A549 (cell line): ENCODE measurements around the gene IFT25. TPM values are rescaled to one million over a fixed set of nuclear protein-coding genes. Genes with fewer than 3 reads are reported as not detected.
A peak's percentile ranks its signal among the peaks of the same experiment; 100 is the strongest.

Experiments
- ATAC-seq, 2 experiments: fragments of 200-7000 bp in 1 of 2; fragments of >200 bp in 1 of 2; cut with Nextera tagmentation in 1 of 2; cut with Tn5 transposase in 1 of 2; 3 replicates each; pipeline versions ENCODE4 v1.8.0 to v1.9.1; 2018 to 2020; ENCODE audit warnings: mild to moderate bottlenecking in 1 of 2, moderate library complexity in 1 of 2
- CTCF ChIA-PET: fragments of 300-600 bp; sonication (Branson Sonifier 250); formaldehyde crosslinking; extraction: SDS; loops from one replicate; lab custom pipeline; 2021; ENCODE audit warnings: antibody characterized with exemption, inconsistent platforms; lab: Yijun Ruan, JAX
- POLR2A ChIA-PET: fragments of 350-600 bp; formaldehyde crosslinking; extraction: SDS; loops from one replicate; lab custom pipeline; 2021; ENCODE audit warnings: antibody characterized with exemption, inconsistent platforms; lab: Yijun Ruan, JAX
- DNase-seq, 2 experiments: peaks; one replicate each; pipeline versions ENCODE4 v3.0.0 to v3.0.0-alpha.2; 2011 to 2016; ENCODE audit warnings: low read depth in 1 of 2, low spot score in 1 of 2
- FAIRE-seq: peaks from 2 replicates; lab custom pipeline; 2011; peaks lifted over from hg19 to GRCh38; lab: Jason Lieb, UNC
- H3K27ac ChIP-seq, 2 experiments: fragments of >200 bp; sonication (Bioruptor Twin); formaldehyde crosslinking; 3 replicates each; pipeline ENCODE4 v1.5.1; 2016 to 2017
- H3K4me1 ChIP-seq: fragments of >200 bp; sonication (Bioruptor Twin); formaldehyde crosslinking; 3 replicates; pipeline ENCODE4 v1.6.1; 2016
- H3K4me2 ChIP-seq: fragments of >200 bp; sonication (Bioruptor Twin); formaldehyde crosslinking; 3 replicates; pipeline ENCODE4 v1.6.1; 2016
- H3K4me3 ChIP-seq: fragments of >200 bp; sonication (Bioruptor Twin); formaldehyde crosslinking; 3 replicates; pipeline ENCODE4 v1.5.1; 2016
- H3K9me3 ChIP-seq: fragments of >200 bp; sonication (Bioruptor Twin); formaldehyde crosslinking; 3 replicates; pipeline ENCODE4 v1.6.1; 2016
- ATOH8 ChIP-seq: fragments of 250-450 bp; sonication (Bioruptor Pico); IDR thresholded peaks from 2 replicates; pipeline ENCODE4 v1.5.0; 2020; ENCODE audit warnings: low read depth, mild to moderate bottlenecking, moderate library complexity
- CBX2 ChIP-seq: fragments of 200-600 bp; sonication (generic); IDR thresholded peaks from 2 replicates; pipeline ENCODE4 v1.6.1; 2016; ENCODE audit warnings: low read depth, mild to moderate bottlenecking, borderline replicate concordance
- CHD2 ChIP-seq: fragments of 150-350 bp; IDR thresholded peaks from 2 replicates; pipeline ENCODE4 v1.6.1; 2014; ENCODE audit warnings: low read length; ENCODE audit not compliant: partially characterized antibody
- CTCF ChIP-seq: fragments of >200 bp; sonication (Bioruptor Twin); formaldehyde crosslinking; IDR thresholded peaks from 3 replicates; pipeline ENCODE4 v1.5.1; 2016
- EHF ChIP-seq: fragments of 250-450 bp; sonication (Bioruptor Pico); IDR thresholded peaks from 2 replicates; pipeline ENCODE4 v1.5.0; 2020; ENCODE audit warnings: mild to moderate bottlenecking
- EHMT2 ChIP-seq: fragments of 200-600 bp; sonication (generic); IDR thresholded peaks from 2 replicates; pipeline ENCODE4 v1.6.1; 2016; ENCODE audit warnings: antibody characterized with exemption, low read depth, mild to moderate bottlenecking, moderate library complexity
- ELK1 ChIP-seq: fragments of 150-350 bp; IDR thresholded peaks from 2 replicates; pipeline ENCODE4 v1.6.1; 2014; ENCODE audit warnings: low read depth, mild to moderate bottlenecking, low read length
- EP300 ChIP-seq, 2 experiments: fragments of >200 bp; sonication (Bioruptor Twin); formaldehyde crosslinking; IDR thresholded peaks; 2 replicates in 1 of 2; 3 replicates in 1 of 2; pipeline ENCODE4 v1.6.1; 2016 to 2017
- ESRRA ChIP-seq: fragments of 150-350 bp; IDR thresholded peaks from 2 replicates; pipeline ENCODE4 v1.6.1; 2014; ENCODE audit warnings: mild to moderate bottlenecking, low read length, borderline replicate concordance
- FOXS1 ChIP-seq: fragments of 250-450 bp; sonication (Bioruptor Pico); IDR thresholded peaks from 2 replicates; pipeline ENCODE4 v1.5.0; 2020; ENCODE audit warnings: mild to moderate bottlenecking, moderate library complexity
- HDAC2 ChIP-seq: fragments of 200-600 bp; sonication (generic); IDR thresholded peaks from 2 replicates; pipeline ENCODE4 v1.6.1; 2016
- HOXA7 ChIP-seq: fragments of 250-450 bp; sonication (Bioruptor Pico); IDR thresholded peaks from 2 replicates; pipeline ENCODE4 v1.5.0; 2020; ENCODE audit warnings: mild to moderate bottlenecking, moderate library complexity
- HOXB13 ChIP-seq: fragments of 250-450 bp; sonication (Bioruptor Pico); IDR thresholded peaks from 2 replicates; pipeline ENCODE4 v1.5.0; 2020; ENCODE audit warnings: low read depth, mild to moderate bottlenecking, moderate library complexity
- HOXB5 ChIP-seq: fragments of 250-450 bp; sonication (Bioruptor Pico); IDR thresholded peaks from 2 replicates; pipeline ENCODE4 v1.5.0; 2020; ENCODE audit warnings: mild to moderate bottlenecking, moderate library complexity
- KDM1A ChIP-seq: fragments of 200-600 bp; sonication (generic); IDR thresholded peaks from 2 replicates; pipeline ENCODE4 v1.6.1; 2016; ENCODE audit warnings: low read depth, mild to moderate bottlenecking
- KDM5A ChIP-seq: fragments of 200-600 bp; sonication (generic); IDR thresholded peaks from 2 replicates; pipeline ENCODE4 v1.6.1; 2016; ENCODE audit warnings: antibody characterized with exemption, mild to moderate bottlenecking
- MAX ChIP-seq: IDR thresholded peaks from 2 replicates; pipeline ENCODE4 v1.6.1; 2012
- NFE2L2 ChIP-seq: fragments of 150-350 bp; conservative IDR thresholded peaks from 2 replicates; pipeline ENCODE4 v1.6.1; 2014; ENCODE audit warnings: low read length
- POLR2A ChIP-seq: IDR thresholded peaks from 2 replicates; pipeline ENCODE4 v1.6.1; 2012; ENCODE audit warnings: mild to moderate bottlenecking, low read length
- POLR2AphosphoS2 ChIP-seq: conservative IDR thresholded peaks from 2 replicates; pipeline ENCODE4 v1.6.1; 2012; ENCODE audit warnings: low read length, improper control_type of control experiment, inconsistent platforms
- RARB ChIP-seq: fragments of 250-450 bp; sonication (Bioruptor Pico); IDR thresholded peaks from 2 replicates; pipeline ENCODE4 v1.8.0; 2021; ENCODE audit warnings: mild to moderate bottlenecking, moderate library complexity
- TFCP2L1 ChIP-seq: fragments of 250-450 bp; sonication (Bioruptor Pico); IDR thresholded peaks from 2 replicates; pipeline ENCODE4 v1.5.0; 2021; ENCODE audit warnings: mild to moderate bottlenecking
- TP53 ChIP-seq: fragments of 250-450 bp; sonication (Bioruptor Pico); IDR thresholded peaks from 2 replicates; pipeline ENCODE4 v1.5.0; 2021; ENCODE audit warnings: mild to moderate bottlenecking, moderate library complexity
- USF2 ChIP-seq: fragments of 450-650 bp; IDR thresholded peaks from 2 replicates; pipeline ENCODE4 v1.6.1; 2014; ENCODE audit warnings: antibody characterized with exemption
- ZC3H11A ChIP-seq: fragments of 450-650 bp; IDR thresholded peaks from 2 replicates; pipeline ENCODE4 v1.6.1; 2014; ENCODE audit warnings: antibody characterized with exemption, mild to moderate bottlenecking
- ZFP36 ChIP-seq: fragments of 450-650 bp; IDR thresholded peaks from 2 replicates; pipeline ENCODE4 v1.6.1; 2014; ENCODE audit warnings: borderline replicate concordance; ENCODE audit not compliant: partially characterized antibody
- WGBS: methylation state at CpG from one replicate; pipeline ENCODE4 v1.1.6; 2017; ENCODE audit errors: missing lambda C conversion rate; 5-methylcytosine and 5-hydroxymethylcytosine counted together
- polyA plus RNA-seq, 4 experiments: library from polyadenylated mRNA; depleted of rRNA in 3 of 4; stranded (reverse); fragments of >200 nt; fragmentation: RNase III in 1 of 4; extraction: RNeasy Plus Mini Kit Qiagen cat#74134 plus additional on column Dnase treatment in 1 of 4; gene quantifications; 2 replicates in 3 of 4; 3 replicates in 1 of 4; pipeline ENCODE4 v1.2.3, GENCODE V29; 2011 to 2017

IFT25 gene
- polyA plus RNA-seq, 2 of the 4 experiments (the other 2 are of a cell fraction), result 39.0 to 49.4 TPM

GRCh38 chr1:53902235-53903138 lies 43.0 kb downstream of the IFT25 start:
- CTCF ChIA-PET, result no interaction called here
- ATAC-seq, result no peak
- Histone ChIP-seq H3K4me2 (no peak overlapping the region), H3K27ac (no peak overlapping the region), H3K4me3 (no peak overlapping the region), H3K9me3 (no peaks in the 10 kb centered on the region), H3K4me1 (peaks cover 18% of the 10 kb centered on the region)
- no peak for FAIRE-seq
- WGBS, result 67% methylated on average over 7 of the region's 7 CpGs
- POLR2A ChIA-PET, result no interaction called here
- no peak for TF ChIP-seq ZFP36
- no peak for TF ChIP-seq CHD2
- TF ChIP-seq EHMT2, result no peak
- no peak for TF ChIP-seq ELK1
- no peak for TF ChIP-seq POLR2AphosphoS2
- TF ChIP-seq POLR2A, result no peak
- TF ChIP-seq CTCF, result no peak
- TF ChIP-seq HOXA7 (CRISPR knock-in tag), result no peak
- TF ChIP-seq TFCP2L1 (CRISPR knock-in tag), result no peak
- no peak for TF ChIP-seq FOXS1 (CRISPR knock-in tag)
- no peak for TF ChIP-seq ZC3H11A
- no peak for TF ChIP-seq HDAC2
- no peak for DNase-seq

- CTCF ChIA-PET, result interaction anchor here (0.6 to 2.5 kb wide), 2 partner anchors 60 to 621 kb away, joined by 3 to 11 read pairs; no protein-coding TSS in a partner anchor
- no peak for ATAC-seq
- peaks cover 19% of the 10 kb centered on the region; the same call in 2 of the 3 replicates for H3K4me1 ChIP-seq
- TF ChIP-seq KDM1A (no peak), TP53 (CRISPR knock-in tag) (no peak), MAX (no peak)
- TF ChIP-seq, all 56 proteins: peak for 0
- Histone ChIP-seq H3K27ac (no peak overlapping the region), H3K9me3 (no peaks in the 10 kb centered on the region), H3K4me3 (no peak overlapping the region), H3K4me2 (peak overlapping the region; percentile 5; the same call in 1 of the 3 replicates)
- POLR2A ChIA-PET, result no interaction called here
- DNase-seq, result no peak
- FAIRE-seq, result no peak
- WGBS, result 85% methylated on average over 3 of the region's 3 CpGs
Measured at GRCh38 chr1:53899708-53900107, 45.8 kb downstream of the IFT25 start.

GRCh38 chr1:53899206-53899628 lies 46.3 kb downstream of the IFT25 start:
- FAIRE-seq (no peak), DNase-seq (no peak), ATAC-seq (peak in 1 of 2 experiments; percentile 25; a peak in 1 of 6 replicates)
- CTCF ChIA-PET, result interaction anchor here (1.2 to 2.5 kb wide), 2 partner anchors 20 to 60 kb away, joined by 4 to 11 read pairs; no protein-coding TSS in a partner anchor
- no peak overlapping the region for H3K27ac ChIP-seq
- TF ChIP-seq ZC3H11A, result no peak
- no peak for TF ChIP-seq KDM5A
- TF ChIP-seq CBX2, result no peak
- TF ChIP-seq EP300 (IDR thresholded peaks at IDR 0.05), result no peak
- TF ChIP-seq USF2, result no peak
- TF ChIP-seq HOXB5 (CRISPR knock-in tag), result no peak
- TF ChIP-seq ATOH8 (CRISPR knock-in tag), result no peak
- no peak for TF ChIP-seq ESRRA
- no peak for TF ChIP-seq CHD2
- no peak for TF ChIP-seq RARB
- no peak for TF ChIP-seq NFE2L2
- no peak for TF ChIP-seq HDAC2
- TF ChIP-seq POLR2AphosphoS2, result no peak
- no peak for TF ChIP-seq HOXB13
- no peak for TF ChIP-seq EHF (CRISPR knock-in tag)
- H3K9me3 ChIP-seq, result no peaks in the 10 kb centered on the region
- no peak overlapping the region for H3K4me3 ChIP-seq
- H3K4me2 ChIP-seq, result peak overlapping the region; percentile 5; the same call in 1 of the 3 replicates
- 15% methylated on average over 2 of the region's 2 CpGs for WGBS
- POLR2A ChIA-PET, result no interaction called here
- peaks cover 19% of the 10 kb centered on the region; the same call in 2 of the 3 replicates for H3K4me1 ChIP-seq
